ENCODE results near the gene CHKA. TPM values are rescaled to one million over a fixed set of nuclear protein-coding genes. Genes with fewer than 3 reads are reported as not detected.

Gene CHKA
- polyA plus RNA-seq, 4 donors = 17.0 to 57.2 (median 36.9) TPM

DNA sequence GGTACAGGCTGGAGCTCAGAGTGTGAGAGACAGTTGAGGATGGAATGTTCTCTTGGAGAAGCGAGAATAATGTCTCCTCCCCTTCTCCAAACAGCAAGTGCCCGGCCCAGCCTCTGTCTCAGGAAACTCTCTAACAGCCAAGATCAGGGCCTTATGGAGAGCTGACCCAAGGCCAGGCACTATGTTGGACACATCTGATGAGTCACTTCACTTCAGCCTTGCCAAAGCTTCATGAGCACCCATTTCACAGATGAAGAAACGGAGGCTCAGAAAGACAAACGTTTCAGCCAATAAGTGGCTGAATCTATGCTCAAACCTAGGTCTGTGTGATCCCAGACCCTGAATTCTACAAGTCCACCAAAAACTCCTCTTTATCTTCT is 22.1 kb upstream of the CHKA start:
- no peak for DNase-seq (ENCODE audit: low read depth in 4 of 4, low spot score in 3 of 4)

DNA sequence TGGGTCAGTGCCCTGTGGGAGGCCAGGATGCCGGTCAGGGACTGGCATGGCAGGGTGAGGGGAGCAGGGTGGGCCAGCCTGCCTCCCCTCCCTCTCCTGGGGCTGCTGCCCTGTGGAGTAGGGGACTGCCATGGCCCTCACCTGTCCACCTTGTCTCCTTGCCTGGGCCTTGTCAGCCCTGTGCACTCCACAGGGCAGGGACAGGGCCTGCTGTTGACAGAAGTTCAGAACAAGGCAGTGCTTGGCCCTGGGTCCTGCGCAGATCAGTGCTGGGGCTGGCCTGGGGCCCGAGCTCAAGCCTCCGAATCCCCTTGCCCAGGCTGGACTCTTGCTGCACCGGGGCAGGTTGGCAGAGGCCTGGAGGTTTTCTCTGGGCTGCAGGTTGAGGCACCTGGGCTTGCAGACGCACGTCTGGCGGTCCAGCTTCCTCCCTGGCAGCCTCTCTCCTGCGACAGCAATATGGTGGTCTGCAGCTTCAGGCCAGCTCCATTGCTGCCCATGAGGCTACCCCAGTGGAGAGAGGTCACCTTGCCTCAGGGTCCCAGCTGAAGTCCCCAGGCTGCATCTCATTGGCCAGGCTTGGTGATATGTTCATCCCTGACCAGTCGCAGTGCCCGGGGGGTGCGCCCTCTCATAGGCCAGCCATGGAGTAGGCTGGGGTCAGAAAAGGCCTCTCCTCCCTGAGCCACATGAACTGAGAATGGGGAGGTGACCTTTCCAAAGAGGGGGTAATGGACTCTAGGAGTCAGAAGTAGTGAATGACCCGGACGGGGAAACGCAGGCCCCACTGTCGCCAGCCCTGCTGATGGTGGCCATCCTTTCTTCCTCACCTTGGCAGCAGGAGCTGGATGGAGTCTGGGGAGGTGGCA is 21.5 kb upstream of the CHKA start:
- no peak for DNase-seq (ENCODE audit: low read depth in 4 of 4, low spot score in 3 of 4)

DNA sequence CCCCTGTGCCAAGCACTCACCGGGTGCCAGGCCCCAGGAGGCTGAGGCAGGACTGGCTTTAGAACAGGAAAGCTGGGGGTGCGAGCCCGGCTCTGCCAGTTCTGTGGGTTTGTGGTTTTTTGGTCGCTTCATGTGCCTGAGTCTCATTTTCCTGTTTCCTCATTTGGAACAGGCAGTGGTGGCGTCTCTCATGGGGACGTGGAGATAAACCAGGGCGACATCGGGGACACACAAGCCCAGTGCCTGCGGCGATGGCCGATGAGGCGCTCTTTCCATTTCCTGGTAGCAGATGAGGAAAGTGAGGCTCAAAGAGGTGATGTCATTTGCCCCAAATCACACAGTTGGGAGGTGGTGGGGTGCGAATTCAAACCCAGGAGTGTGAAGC is 20.8 kb upstream of the CHKA start:
- no peak for DNase-seq (ENCODE audit: low read depth in 4 of 4, low spot score in 3 of 4)

DNA sequence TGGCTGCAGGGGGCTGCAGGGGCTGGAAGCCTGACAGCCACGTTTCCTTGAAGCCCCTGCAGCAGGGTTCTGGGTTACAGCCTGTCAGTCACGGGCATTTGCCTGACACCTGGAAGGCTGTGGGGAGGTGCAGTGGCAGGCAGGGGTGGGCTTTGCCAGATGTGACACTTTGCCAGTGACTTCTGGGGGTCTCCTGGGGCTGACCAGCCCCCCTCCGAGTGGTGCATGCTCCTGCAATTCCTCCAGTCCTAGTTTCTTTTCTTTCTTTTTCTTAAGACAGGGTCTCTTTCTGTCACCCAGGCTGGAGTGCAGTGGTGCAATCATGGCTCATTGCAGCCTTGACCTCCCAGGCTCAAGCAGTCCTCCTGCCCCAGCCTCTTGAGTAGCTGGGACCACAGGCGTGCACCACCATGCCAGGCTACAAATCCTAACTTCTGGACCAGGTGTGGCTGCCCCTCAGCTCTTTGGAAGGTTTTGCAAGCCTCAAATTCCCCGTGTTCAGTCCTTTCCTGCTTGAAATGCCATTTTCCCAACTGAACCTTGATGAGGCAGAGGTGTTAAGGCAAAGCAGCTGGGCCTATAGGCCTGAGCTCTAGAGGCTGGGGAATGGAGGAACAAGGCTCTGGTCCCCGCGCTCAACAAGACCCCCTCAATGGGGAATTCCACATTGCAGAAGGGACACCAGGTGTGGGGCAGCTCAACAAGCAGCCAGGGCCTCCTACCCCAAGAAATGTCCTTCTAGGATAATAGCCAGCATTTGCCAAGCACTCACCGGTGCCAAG is 20.2 kb upstream of the CHKA start:
- DNase-seq (ENCODE audit: low read depth in 4 of 4, low spot score in 3 of 4) = no peak

DNA sequence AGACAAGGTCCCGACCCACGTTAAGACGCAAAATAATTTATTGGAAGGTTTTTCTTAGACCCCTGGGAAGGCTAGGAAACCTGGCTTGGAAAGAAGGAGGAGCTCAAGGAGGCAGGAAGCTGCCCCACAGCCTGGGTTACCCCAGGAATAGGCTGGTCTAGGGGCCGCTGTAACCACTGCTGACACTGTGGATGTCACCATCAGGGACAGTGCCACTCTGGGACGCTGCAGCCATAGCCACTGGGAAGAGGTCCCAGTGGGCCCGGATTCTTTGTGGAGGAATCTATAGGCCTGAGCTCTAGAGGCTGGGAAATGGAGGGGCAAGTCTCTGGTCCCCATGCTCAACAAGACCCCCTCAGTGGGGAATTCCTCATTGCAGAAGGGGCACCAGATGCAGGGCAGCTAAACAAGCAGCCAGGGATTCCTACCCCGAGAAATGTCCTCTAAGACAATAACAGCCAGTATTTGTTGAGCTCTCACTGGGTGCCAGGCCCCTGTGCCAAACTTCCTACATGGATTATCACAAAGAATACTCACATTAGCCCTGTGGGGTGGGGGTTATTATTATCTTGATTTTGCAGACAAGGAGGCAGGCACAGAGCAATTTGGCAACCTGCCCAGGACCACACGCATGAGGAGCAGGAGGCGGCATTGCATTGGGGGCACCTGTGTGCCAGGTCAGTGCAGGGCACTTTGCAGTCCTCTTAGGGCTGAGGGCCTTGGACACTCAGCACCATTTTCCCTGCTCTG is 19.5 kb upstream of the CHKA start:
- no peak for DNase-seq (ENCODE audit: low read depth in 4 of 4, low spot score in 3 of 4)

DNA sequence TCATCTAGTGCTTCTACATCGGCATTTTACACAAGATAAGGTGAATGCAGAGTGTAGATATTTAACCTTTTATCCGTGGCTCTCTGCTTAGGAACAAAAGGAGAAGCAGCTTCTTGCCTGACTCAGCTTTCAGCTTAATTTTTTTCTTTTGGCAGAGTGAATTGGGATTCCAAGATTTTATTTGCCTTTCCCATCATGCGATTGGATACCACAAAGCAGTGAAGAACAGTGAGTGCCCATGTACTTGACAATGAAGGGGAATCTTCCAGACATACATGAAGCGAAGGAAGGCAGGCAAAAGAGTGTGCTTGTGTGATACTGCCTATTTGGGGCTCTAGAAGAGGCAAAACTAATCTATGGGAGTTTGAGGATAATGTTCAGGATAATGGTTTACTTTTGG is 17.0 kb upstream of the CHKA start:
- no peak for DNase-seq (ENCODE audit: low read depth in 4 of 4, low spot score in 3 of 4)

DNA sequence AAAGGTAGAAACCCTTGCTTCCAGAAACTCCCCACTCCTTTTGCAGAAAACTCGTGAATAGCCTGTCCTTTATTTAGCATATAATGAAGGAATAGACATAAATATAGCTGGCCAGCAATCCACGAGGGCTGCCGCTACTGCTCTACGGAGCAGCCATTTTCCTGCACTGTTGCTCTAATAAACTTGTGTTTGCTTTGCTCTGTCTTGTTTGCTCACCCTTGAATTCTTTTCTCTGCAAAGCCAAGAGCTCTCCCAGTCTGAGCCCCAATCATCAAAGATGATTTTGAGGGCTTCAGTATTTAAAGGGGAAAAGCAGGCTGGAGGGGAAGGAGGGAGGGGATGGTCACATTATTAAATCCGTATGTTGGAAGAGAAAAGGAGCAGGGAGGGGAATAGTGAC is 16.6 kb upstream of the CHKA start:
- DNase-seq (ENCODE audit: low read depth in 4 of 4, low spot score in 3 of 4) = no peak

DNA sequence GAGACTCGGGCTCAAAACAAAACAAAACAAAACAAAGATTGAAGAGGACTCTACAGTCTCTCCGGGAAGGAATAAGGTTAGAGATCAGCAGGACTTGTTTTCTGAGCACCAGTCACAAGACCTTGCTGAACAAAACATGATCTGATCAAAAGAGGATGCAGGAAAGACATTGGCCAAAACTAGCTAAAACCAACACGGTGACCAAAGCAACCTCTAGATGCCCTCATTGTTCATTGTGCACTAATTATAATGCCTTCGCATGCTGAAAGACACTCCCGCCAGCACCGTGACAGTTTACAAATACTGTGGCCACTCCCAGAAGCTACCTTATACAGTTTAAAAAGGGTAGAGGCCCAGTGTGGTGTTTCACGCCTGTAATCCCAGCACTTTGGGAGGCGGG is 15.7 kb upstream of the CHKA start:
- DNase-seq (ENCODE audit: low read depth in 4 of 4, low spot score in 3 of 4) = no peak

DNA sequence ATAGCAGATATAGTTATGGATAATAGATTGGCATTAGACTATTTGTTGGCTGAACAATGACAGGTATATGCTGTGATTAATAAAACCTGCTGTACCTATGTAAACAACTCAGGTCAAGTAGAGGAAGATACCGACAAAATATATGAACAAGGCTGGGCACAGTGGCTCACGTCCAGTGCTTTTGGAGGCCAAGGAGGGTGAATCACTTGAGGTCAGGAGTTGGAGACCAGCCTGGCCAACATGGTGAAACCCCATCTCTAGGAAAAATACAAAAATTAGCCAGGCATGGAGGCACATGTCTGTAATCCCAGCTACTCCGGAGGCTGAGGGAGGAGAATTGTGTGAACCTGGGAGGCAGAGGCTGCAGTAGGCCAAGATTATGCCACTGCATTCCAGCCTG is 14.0 kb upstream of the CHKA start:
- DNase-seq (ENCODE audit: low read depth in 4 of 4, low spot score in 3 of 4) = no peak

DNA sequence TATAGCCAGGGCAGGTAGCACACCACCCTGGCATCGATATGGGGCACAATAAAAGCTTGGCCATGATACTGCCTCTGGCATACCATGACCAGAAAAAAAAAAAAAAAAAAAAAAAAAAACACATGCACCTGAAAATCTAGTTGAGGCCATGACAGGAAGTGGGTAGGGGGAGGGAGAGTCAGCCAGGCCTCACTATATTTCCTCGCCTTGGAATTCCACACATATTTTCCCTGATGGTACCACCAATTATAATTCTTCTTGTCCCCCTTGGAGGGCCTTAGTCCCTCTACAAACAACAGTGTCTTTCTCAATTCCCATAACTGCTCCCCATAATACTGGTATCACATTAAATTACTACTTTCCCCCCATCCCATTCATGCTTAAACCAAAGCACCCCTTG is 12.6 kb upstream of the CHKA start:
- no peak for DNase-seq (ENCODE audit: low read depth in 4 of 4, low spot score in 3 of 4)

DNA sequence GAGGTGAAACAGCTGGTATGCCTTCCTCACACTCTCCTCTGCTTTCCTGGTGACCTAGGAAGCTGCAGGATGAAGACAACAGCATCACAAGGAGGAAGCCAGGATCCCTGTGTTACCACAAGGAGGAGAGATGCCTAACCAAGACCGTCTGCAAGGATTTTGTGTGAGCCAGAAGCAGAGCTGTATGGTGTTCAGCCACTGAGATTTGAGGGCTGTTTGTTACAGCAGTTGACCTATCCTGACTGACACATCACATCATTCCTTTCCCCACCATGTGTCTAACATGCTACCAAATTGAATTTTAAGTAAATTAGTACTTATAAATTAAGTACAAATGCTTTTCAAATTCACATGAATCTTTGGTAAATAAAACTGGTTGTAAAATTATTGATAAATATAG is 8.9 kb upstream of the CHKA start:
- DNase-seq (ENCODE audit: low read depth in 4 of 4, low spot score in 3 of 4) = no peak

DNA sequence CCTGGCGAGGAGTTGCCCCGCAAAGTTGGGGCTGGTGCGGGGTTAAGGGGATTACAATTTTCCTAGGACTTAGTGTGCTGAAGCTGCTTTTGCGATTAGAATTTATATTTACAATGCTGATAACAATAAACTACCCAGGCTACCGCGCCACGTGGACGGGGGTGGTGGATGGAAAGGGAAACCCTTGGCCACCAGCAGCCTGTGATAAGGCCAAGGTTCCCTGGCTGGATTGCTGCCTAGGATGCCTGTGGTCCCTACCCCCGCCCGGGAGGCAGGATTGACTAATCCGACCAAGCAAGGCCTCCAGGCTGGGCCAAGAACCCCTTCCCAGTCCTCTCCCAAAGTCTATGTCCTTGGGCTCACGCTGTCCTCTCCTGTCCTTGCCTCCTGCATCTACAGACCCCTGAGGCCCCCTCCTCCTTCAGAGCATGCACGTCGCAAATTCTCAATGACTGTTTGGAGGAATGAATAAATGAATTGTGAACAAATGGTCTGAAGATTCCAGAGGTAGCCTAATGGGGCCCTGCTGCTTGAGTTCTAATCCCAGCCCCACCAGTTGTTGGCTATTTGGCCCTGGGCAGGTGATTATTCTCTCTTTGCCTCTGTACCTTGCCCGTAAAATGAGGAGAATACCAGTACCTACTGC is 7.6 kb upstream of the CHKA start:
- no peak for DNase-seq (ENCODE audit: low read depth in 4 of 4, low spot score in 3 of 4)

DNA sequence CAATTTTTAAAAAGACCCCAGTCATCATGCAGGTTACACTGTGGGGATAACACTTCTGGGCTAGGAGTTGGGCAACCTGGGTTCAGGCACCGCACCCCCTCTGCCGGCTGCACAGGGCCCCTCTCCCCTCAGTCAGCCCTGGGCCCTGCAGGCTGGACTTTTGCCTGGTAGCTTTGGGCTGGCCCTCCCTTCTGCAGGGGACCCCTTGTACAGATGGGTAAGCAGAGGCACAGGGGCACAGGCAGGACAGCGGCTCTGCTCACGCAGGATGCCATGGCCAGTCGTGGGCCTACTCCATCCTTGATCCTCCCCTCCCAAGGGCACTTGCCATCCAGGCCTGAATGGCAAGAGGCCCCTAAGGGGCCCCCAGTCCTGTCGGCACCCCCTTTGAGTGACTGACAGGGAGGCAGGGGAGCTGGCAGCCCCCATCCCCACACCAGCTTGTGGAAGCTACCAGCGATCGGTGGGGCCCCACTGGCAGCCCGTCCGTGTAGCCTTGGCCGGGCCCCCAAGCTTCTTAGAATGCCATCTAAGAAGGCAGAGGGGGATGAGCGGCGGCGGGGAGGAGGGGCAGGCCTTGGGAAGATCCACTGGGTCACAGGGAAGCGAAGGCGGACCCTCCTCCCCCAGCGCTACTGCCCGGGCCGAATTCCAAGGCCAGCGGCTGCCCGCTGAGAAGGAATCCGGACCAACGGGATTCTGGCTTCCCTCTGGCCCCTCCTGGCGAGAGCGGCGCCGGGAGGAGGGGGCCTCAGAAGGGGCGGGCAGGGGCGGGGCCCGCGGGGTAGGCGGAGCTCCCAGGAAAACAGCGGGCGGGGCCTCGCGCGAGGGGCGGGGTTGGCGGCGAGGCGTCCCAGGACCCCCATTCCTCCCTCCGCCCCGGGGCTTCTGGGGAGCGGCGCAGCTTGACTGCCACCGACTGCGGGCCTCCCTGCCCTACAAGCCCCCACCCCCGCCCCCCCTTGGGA is 6.8 kb upstream of the CHKA start:
- peak in 3 of 4 donors; percentile 71 to 80 (median 76) for DNase-seq (ENCODE audit: low read depth in 4 of 4, low spot score in 3 of 4)

DNA sequence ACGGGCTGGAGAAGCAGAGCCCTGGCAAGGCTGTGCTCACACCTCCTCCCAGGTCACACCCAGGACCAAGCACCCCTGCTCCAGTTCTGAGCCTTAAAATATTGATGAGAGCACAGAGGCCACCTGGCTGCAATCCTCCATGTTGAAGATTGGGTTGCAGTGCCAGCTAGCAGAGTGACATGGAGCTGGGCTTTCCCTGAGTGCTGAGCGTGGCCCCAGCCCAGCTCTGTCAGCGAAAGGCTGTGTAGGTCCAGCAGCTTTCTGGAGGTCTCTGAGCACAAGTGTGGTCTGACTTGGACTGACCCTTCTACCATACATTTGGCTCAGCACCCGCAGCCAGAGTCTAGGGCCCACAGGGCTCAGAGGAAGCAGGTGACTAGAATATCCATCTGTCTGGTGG is 4.0 kb upstream of the CHKA start:
- no peak for DNase-seq (ENCODE audit: low read depth in 4 of 4, low spot score in 3 of 4)

DNA sequence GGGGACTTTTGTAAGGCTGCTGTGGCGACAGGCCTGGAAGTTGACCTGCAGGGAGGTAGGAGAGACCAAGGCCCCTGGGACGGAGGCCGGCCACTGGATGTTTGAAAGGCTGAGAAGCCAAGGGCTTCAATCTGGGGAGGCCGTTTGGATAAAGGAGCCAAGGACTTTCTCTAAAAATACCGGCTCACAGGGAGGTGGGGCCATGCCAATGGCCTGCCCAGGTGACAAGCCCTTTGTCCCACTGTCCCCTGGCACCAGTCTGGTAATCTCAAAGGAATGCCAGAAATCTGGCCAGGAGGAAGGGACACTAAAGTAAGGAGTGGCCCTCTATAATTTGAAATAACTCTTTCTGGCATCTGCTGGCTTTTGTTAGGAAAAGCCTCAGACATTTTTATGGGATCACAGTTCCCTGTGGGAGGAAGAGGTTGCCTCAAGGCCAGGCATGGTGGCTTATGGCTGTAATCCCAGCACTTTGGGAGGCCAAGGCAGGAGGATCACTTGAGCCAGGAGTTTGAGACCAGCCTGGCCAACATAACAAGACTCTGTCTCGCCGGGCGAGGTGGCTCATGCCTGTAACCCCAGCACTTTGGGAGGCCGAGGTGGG is 1.9 kb upstream of the CHKA start:
- DNase-seq (ENCODE audit: low read depth in 4 of 4, low spot score in 3 of 4) = no peak

DNA sequence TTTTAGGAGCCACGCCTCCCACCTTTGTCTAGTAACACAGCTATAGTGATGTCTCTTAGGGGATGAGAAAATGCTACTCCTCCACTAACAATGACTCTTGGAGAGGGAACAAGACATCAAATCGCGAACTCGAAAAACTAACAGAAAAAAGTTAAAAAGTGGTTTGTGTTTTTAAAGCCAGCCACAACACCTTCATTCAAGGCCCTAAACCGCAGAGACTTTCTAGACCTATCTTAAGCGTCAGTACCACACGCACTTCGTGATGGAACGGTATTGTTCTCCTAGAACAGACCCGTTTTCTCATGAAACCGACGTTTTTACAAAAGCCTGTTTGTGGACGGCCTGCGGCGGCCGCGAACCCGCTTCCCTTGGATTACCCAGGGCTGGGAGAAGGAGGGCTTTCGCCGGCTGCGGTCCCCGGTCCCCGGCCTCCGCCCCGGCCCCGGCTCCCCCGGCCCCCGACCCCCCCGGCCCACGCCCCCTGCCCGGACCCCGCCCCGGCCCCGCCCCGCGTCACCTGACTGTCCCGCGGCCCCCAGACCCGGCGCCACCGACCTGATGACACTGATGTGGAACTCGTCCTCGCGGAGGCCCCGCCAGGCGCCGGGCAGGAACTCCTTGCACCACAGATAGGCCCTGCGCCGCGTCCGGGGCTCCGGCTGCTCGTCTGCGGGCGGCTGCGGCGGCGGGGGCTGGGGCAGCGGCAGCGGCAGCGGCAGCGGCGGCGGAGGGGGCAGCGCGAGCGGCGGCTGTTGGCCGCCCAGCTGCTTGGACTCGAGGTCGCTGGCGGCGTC is 718 bp downstream of the CHKA start:
- no peak for DNase-seq (ENCODE audit: low read depth in 4 of 4, low spot score in 3 of 4)

DNA sequence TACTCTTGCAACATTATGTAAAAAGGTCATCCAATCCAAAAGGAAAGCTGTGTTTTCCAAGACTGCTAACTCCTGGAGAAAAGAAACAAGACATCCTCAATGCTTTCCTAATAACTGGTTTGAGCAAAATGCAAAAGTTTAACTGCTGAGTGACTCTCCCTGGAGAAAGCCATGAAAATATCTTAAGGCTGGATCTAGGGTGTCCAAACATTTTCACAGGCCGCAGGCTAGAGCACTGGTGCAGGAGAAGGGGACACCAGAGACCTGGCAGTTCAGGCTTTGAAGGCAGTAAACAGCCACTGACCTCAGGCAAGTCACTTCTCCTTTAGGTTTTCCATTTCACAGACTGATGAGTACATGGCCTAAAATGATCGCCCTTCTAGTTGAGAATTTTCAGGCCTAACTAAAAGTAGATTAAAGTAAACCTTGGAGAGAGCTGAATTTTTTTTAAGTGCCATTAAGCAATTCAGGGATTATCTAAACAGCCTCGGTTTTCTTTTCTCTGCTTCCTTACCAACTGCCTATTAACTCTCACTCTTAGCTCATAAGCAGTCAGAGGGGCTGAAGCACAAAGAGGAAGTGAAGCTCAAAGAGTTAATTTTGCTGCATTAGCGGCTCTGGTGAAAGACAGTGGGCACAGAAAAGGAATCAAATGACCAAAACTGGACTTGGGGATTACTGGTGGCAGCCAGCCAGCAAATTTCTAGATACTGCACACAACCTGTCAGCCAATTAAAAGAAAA is 2.3 kb downstream of the CHKA start:
- DNase-seq (ENCODE audit: low read depth in 4 of 4, low spot score in 3 of 4) = no peak
